UCSD-AML1 (cell line): ENCODE data around the gene EMD.
"Not testable (repeated sequence)": the region's sequence is repeated elsewhere in the genome, so short reads cannot be mapped to it uniquely, and the experiment has no call there.

Experiments
- DNase-seq: peaks from one replicate; lab custom pipeline; 2025; ENCODE audit not compliant: unreplicated experiment; lab: John Stamatoyannopoulos, UW

EMD gene

GRCh38 chrX:154371017-154371788 lies 7.9 kb upstream of the EMD start:
- peak; percentile 89 for DNase-seq

DNA sequence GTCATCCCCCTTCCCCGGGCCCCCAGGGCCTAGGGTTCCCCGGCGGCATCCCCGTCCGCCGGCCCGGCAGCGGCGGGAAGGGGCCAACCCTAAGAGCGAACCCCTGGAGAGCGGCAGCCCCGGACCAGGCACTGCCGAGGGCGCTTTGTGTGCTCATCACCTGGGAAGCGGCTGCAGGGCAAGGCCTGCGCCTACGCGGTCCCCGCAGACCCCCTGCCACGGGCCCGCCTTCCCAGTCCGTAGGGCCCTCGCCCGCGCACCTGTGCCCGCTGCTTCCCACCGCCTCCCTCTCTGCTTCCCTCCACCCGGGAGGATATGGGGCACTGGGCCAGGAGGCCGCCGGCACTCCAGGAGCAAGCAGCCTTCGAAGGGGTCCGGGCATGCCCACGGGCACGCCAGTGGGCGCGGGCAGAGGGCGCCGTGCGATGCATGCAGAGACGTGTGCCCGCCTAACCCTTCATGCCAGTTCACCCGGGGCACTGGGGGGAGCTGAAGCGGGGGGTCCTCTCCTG lies 7.2 kb upstream of the EMD start:
- no peak for DNase-seq

GRCh38 chrX:154372612-154373022 lies 6.5 kb upstream of the EMD start:
- DNase-seq = no peak

DNA sequence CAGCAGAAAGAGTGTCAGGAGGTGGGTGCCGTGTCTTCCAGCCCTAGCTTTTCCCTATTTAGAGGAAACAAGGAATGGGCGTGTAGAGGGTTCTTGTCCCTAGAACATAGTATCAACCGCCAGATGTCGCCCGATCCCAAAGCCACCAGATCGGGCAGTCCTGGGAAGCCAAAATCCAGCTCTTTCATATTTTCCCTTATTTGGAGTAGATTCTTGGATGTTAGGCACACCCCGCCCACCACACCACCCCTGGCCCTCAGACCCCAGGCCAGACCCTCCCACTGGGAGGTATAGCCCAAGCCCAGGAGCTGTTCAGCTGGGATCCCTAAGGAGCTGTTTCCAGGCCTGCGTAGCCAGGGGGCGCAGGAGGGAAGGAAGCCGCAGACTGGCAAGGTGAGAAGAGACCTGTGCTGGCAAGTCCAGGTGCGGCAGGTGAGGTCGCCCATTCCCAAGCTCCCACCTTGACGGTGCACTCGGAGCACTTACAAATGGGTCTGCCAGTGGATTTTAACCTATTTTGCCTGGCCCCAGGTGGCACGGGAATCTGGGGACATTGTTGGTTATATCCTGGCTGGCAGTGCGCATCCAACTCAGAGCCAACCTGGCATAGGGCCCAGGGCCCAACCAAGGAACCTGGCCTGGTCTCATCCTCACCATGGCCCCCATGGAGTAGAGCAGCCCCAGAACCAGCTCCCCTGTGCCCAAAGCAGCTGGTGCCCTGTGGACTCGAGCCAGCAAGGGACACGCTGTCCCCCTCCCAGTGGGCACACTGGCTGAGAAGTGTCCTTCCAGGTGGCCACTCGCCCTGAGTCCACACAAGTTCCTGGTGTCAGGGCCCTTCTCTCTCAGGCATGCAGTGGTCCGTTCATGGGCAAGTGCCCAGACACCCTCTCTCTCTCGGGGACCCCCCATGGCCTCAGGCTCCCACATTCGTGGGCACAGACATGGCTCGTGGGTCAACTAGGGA lies 5.5 kb upstream of the EMD start:
- no peak for DNase-seq

DNA sequence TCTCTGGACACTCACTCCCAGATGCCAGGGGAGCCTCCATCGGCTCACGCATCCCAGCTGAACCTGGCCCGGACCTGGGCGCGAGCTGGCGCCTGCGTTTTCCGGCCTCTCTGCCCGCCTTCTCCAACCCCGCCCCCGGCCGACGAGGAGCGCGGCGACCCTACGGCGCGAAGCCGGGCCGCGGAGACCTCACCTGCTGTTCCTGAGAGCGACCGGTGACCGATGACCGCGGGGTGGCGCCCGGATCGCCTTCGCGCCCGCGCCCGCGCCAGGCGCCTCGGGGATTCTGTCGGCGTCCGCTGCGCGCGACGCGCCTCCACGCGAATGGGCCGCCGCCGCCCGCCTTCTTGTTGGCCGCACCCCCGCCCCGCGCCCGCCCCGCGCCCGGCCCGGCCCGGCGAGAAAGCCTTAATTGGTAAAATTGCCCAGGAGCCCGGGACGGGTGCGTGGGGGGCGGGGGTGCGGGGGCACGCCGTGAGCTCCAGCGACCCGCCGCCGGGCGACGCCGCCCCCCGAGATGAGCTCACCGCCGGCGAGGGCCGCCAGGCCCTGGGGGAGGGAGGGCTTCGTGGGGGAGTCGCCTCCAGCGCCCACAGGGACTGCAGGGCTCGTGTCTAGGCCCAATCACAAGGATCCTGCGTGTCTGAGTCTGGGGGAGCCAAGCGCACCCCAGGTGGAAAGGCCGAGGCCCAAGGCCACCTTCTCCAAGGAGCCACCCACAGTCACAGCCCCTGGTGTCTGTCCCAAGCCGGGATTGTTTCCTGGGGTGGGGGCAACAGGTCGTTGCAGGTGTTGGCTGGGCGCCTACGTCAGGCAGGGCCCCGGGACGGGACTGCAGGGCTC lies 4.6 kb upstream of the EMD start, which contains the start of gene FLNA:
FLNA (minus strand) TSS at position 322 of the 843 bp plus-strand sequence. CDS start 3,389 bp downstream, outside the sequence.
- no peak for DNase-seq

- no peak for DNase-seq
These were observed 4.0 kb upstream of the EMD start for GRCh38 chrX:154375156-154375504.

DNA sequence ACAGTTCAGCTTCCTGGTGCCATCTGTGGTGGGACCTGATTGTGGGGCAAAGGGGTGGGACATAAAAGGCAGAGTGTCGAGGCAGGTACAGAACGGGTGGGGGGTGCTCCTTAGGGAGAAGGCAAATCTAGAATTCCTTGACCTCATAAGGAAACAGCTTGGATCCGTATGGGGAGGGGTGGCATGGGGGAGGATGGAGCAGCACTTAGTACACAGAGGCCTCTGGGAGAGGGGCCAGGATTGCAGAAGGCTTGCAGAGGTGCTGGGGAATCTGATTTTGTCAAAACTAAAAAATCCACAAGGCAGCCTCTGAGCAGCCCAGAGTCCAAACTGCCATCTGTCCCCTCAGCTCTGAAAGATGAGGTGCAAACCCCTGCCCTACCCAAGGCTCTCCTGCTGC lies 2.3 kb upstream of the EMD start:
- no peak for DNase-seq

DNA sequence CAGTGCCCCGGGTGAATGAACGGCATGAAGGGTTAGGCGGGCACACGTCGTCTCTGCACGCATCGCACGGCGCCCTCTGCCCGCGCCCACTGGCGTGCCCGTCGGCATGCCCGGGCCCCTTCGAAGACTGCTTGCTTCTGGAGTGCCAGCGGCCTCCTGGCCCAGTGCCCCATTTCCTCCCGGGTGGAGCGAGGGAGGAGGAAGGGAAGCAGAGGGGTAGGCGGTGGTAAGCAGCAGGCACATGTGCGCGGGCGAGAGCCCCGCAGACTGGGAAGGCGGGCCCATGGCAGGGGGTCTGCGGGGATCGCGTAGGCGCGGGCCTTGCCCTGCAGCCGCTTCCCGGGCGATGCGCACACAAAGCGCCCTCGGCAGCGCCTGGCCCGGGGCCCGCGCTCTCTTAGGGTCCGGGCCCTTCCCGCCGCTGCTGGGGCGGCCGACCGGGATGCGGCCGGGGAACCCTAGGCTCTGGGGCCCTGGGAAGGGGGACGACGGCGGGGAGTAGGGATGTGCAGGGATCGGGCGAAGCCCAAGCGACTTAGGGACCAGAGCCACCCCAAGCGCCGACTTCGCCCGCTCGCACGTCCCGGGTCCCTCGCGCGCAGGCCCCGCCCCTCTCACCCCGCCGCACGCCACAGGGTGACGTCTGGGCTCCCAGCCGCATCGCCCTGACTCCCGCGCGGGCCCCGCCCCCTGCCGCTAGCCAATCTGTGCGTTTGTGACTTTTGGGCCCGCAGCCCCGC lies 866 bp upstream of the EMD start:
- DNase-seq = peak; percentile 57

DNA sequence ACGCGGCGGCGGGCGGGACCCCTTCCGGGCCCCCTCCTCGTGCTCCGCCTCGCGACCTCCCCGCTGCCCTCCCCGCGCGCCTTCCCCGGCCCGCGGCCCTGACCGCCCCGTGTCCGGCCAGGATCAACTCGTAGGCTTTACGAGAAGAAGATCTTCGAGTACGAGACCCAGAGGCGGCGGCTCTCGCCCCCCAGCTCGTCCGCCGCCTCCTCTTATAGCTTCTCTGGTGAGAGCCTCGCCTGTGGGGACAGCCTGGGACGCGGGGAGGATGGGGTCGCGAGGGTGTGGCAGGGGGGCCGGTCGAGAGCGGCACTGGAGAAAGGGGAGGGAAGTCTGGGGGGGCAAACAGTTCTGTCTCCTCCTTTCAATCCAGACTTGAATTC lies 465 bp downstream of the EMD start:
- DNase-seq = no peak

- DNase-seq = no peak
These were observed 1.1 kb downstream of the EMD start for GRCh38 chrX:154380153-154380552.

GRCh38 chrX:154380787-154381186 lies 1.7 kb downstream of the EMD start:
- DNase-seq = no peak

DNA sequence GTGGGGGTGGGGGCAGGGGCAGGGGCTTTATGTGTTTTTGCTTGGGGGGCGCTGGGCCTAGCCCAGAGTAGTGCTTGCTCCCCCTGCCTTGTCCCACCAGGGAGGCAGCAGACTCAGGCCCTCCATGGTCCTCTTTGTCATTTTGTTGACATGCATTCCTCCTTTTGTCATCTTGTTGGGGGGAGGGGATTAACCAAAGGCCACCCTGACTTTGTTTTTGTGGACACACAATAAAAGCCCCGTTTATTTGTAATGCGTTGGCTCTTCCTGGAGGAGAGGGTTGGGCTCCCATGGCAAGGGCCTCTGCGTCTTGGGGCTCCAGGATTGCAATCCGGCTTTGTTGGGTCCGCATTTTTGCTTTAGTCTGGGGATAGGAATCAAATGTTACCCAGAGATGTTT lies 2.2 kb downstream of the EMD start:
- DNase-seq = no peak

GRCh38 chrX:154382483-154383069 lies 3.5 kb downstream of the EMD start:
- DNase-seq = no peak

- no peak for DNase-seq
These were observed 4.5 kb downstream of the EMD start for GRCh38 chrX:154383359-154384283.

- DNase-seq = no peak
These were observed 5.3 kb downstream of the EMD start for GRCh38 chrX:154384284-154384892.

GRCh38 chrX:154388094-154388493 lies 9.0 kb downstream of the EMD start:
- DNase-seq = not testable (repeated sequence)

GRCh38 chrX:154388649-154389048 lies 9.6 kb downstream of the EMD start:
- not testable (repeated sequence) for DNase-seq
